ENCODE results near the gene ADORA1.

Gene ADORA1

DNA sequence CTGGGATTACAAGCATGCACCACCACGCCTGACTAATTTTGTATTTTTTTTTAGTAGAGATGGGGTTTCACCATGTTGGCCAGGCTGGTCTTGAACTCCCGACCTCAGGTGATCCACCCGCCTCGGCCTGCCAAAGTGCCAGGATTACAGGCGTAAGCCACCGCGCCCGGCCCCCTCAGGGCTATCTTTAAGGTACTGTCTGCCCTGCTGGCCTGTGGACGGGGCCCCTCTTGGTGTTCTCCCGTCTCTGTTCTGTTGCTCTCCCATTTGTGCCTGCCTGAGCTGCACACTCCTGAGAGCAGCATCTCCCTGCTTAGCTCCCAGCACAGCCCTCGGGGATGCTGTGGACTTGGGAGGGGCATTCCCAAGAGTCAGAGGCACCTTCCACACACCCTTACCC lies 34.2 kb downstream of the ADORA1 start:
- Histone ChIP-seq H3K4me1 (ENCODE audit: control insufficient read depth, insufficient read depth, low read length) (no peaks in the 10 kb centered on the region), H3K9me3 (ENCODE audit: control insufficient read depth, insufficient read depth, low read depth, low read length) (no peaks in the 10 kb centered on the region), H3K36me3 (ENCODE audit: control insufficient read depth in 2 of 2, insufficient read depth in 1 of 2, low read length in 2 of 2) (peaks cover 0 to 2% of the 10 kb centered on the region in 2 experiments; a peak in 1 of 3 replicates), H3K27ac (ENCODE audit: extremely low read depth, low read depth, low read length) (no peak overlapping the region), H3K4me3 (ENCODE audit: low read depth, low read length) (no peak overlapping the region)
- CTCF ChIA-PET = interaction anchor here (1.1 to 2.8 kb wide), 6 partner anchors 10 to 55 kb away, joined by 3 to 14 read pairs (median 6); no protein-coding TSS in a partner anchor
- TF ChIP-seq KLF9 (tag by site-specific recombination; IDR thresholded peaks at IDR 0.05; ENCODE audit: low read depth) (no peak), ZNF366 (tag by site-specific recombination; conservative IDR thresholded peaks at IDR 0.05) (no peak), ZNF302 (tag by site-specific recombination; IDR thresholded peaks at IDR 0.05; ENCODE audit: low read depth) (no peak), GLIS2 (tag by site-specific recombination; IDR thresholded peaks at IDR 0.05) (no peak), BCL11A (tag by site-specific recombination; IDR thresholded peaks at IDR 0.05; ENCODE audit: low read depth) (no peak), KLF16 (tag by site-specific recombination; IDR thresholded peaks at IDR 0.05) (no peak), ZBTB1 (tag by site-specific recombination; IDR thresholded peaks at IDR 0.05) (no peak), GLIS1 (tag by site-specific recombination; IDR thresholded peaks at IDR 0.05) (no peak), ZNF16 (tag by site-specific recombination; IDR thresholded peaks at IDR 0.05; ENCODE audit: low read depth) (no peak), ZNF221 (tag by site-specific recombination; IDR thresholded peaks at IDR 0.05; ENCODE audit: borderline replicate concordance) (no peak), TRIM28 (IDR thresholded peaks at IDR 0.05; ENCODE audit: borderline replicate concordance, low read length) (no peak), ZNF558 (tag by site-specific recombination; IDR thresholded peaks at IDR 0.05) (no peak)
- POLR2A ChIA-PET = no interaction called here

DNA sequence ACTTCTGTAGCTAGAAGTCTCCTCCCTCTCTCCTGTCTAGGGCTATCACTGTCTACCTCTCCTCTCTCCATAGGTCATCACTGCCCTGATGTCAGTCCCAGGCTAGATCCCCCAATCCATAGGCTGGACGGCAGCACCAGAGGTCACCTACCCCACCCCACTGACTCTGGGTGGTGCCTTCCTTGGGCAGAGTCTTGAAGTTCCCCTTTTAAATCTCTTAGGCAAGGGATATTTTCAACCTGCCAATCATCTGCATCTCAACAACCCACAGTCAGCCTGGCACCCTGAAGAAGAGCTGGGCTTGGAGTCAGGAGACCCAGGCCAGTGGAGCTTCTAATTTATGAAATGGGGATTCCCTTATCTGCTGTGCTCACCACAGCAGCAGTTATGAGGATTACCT lies 34.9 kb downstream of the ADORA1 start:
- ChIA-PET POLR2A (no interaction called here), CTCF (interaction anchor here (1.1 to 2.8 kb wide), 6 partner anchors 10 to 122 kb away, joined by 3 to 14 read pairs (median 6); no protein-coding TSS in a partner anchor)
- TF ChIP-seq PRDM1 (tag by site-specific recombination; IDR thresholded peaks at IDR 0.05) (no peak), SALL2 (tag by site-specific recombination; IDR thresholded peaks at IDR 0.05; ENCODE audit: borderline replicate concordance) (no peak), ZNF138 (tag by site-specific recombination; IDR thresholded peaks at IDR 0.05; ENCODE audit: borderline replicate concordance) (no peak), REPIN1 (tag by site-specific recombination; IDR thresholded peaks at IDR 0.05; ENCODE audit: low read depth) (no peak), MEIS1 (CRISPR knock-in tag; IDR thresholded peaks at IDR 0.05; ENCODE audit: borderline replicate concordance) (no peak), ZBTB7A (tag by site-specific recombination; IDR thresholded peaks at IDR 0.05; ENCODE audit: low read depth) (no peak), ZNF239 (tag by site-specific recombination; IDR thresholded peaks at IDR 0.05) (no peak), RBAK (tag by site-specific recombination; IDR thresholded peaks at IDR 0.05) (no peak), ZNF350 (tag by site-specific recombination; IDR thresholded peaks at IDR 0.05) (no peak), ZNF16 (tag by site-specific recombination; IDR thresholded peaks at IDR 0.05; ENCODE audit: low read depth) (no peak), GLI4 (tag by site-specific recombination; IDR thresholded peaks at IDR 0.05) (no peak), ZNF10 (tag by site-specific recombination; IDR thresholded peaks at IDR 0.05) (no peak), ZNF23 (tag by site-specific recombination; IDR thresholded peaks at IDR 0.05; ENCODE audit: borderline replicate concordance) (no peak), ZNF677 (tag by site-specific recombination; IDR thresholded peaks at IDR 0.05) (no peak), KLF16 (tag by site-specific recombination; IDR thresholded peaks at IDR 0.05) (no peak)

More for the DNA sequence above, 34.9 kb downstream of the ADORA1 start:
- no peak overlapping the region for H3K4me3 ChIP-seq (ENCODE audit: low read depth, low read length)
- peaks cover 0 to 2% of the 10 kb centered on the region in 2 experiments; a peak in 1 of 3 replicates for H3K36me3 ChIP-seq (ENCODE audit: control insufficient read depth in 2 of 2, insufficient read depth in 1 of 2, low read length in 2 of 2)
- H3K9me3 ChIP-seq (ENCODE audit: control insufficient read depth, insufficient read depth, low read depth, low read length) = no peaks in the 10 kb centered on the region
- H3K4me1 ChIP-seq (ENCODE audit: control insufficient read depth, insufficient read depth, low read length) = no peaks in the 10 kb centered on the region
- H3K27ac ChIP-seq (ENCODE audit: extremely low read depth, low read depth, low read length) = no peak overlapping the region

Measured in HEK293 (cell line).